ENCODE results near the gene TLN1. TPM values are rescaled to one million over a fixed set of nuclear protein-coding genes. Genes with fewer than 3 reads are reported as not detected.
A peak's percentile ranks its signal among the peaks of the same experiment; 100 is the strongest.

Gene TLN1
- total RNA-seq, 2 donors from 2014 or later, result 273 to 370 TPM

DNA sequence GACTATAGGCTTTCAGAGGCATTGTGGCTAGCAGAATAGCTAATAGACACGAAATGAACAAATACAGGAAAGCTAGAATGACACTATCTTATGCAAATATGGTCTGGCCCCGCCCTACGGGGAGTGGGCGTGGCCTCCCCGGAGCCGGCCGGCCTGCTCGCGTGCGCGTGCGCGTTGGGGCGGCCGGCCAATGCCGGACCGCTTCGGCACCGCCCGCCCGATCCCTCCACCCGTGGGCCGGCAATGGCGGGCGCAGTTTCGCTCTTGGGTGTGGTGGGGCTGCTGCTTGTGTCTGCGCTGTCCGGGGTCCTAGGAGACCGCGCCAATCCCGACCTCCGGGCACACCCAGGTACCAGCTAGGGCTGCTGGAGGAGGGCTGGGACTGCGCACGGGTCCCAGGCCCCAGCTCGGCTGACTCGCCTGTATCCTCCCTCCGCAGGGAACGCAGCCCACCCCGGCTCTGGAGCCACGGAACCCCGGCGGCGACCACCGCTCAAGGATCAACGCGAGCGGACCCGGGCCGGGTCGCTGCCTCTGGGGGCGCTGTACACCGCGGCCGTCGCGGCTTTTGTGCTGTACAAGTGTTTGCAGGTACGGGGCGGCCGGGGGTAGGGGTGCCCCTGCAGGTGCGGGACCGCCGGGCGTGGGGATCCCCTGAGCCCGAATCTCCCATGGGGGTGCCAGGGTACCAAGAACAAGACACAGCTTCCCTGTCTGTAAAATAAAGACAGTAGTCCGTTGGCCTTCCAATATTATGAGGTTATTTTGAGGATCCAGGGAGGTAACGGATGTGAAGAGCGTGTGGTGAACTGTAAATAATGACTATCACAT, 73.6 kb downstream of the TLN1 start, which contains the start of gene CCDC107:
Gene CCDC107 (plus strand): TSS at position 156 of the 831 bp plus-strand sequence. CDS start 88 bp downstream, at position 244.
- Histone ChIP-seq H3K27me3 (no peaks in the 10 kb centered on the region), H3K9me3 (no peaks in the 10 kb centered on the region), H3K27ac (peak within 1 kb of the TSS; percentile 97 to 98), H3K4me1 (peaks cover 0 to 42% of the 10 kb centered on the region in 2 donors), H3K36me3 (peaks cover 15% of the 10 kb centered on the region), H3K4me3 (peak within 1 kb of the TSS; percentile 85 to 89)
- peak; percentile 42 to 83 for TF ChIP-seq CTCF (IDR thresholded peaks at IDR 0.05)
- peak; percentile 81 for DNase-seq (ENCODE audit: low spot score)

GRCh38 chr9:35657546-35658136, 74.4 kb downstream of the TLN1 start, which contains the start of gene RMRP:
Gene RMRP (minus strand): TSS chr9:35658019.
- TF ChIP-seq CTCF (IDR thresholded peaks at IDR 0.05), result peak; percentile 12 to 22
- Histone ChIP-seq H3K4me3 (peak within 1 kb of the TSS; percentile 85 to 89), H3K27me3 (no peaks in the 10 kb centered on the region), H3K36me3 (peaks cover 15% of the 10 kb centered on the region), H3K9me3 (no peaks in the 10 kb centered on the region), H3K4me1 (peaks cover 0 to 42% of the 10 kb centered on the region in 2 donors), H3K27ac (peak within 1 kb of the TSS; percentile 97 to 98)
- DNase-seq (ENCODE audit: low spot score), result peak; percentile 99

DNA sequence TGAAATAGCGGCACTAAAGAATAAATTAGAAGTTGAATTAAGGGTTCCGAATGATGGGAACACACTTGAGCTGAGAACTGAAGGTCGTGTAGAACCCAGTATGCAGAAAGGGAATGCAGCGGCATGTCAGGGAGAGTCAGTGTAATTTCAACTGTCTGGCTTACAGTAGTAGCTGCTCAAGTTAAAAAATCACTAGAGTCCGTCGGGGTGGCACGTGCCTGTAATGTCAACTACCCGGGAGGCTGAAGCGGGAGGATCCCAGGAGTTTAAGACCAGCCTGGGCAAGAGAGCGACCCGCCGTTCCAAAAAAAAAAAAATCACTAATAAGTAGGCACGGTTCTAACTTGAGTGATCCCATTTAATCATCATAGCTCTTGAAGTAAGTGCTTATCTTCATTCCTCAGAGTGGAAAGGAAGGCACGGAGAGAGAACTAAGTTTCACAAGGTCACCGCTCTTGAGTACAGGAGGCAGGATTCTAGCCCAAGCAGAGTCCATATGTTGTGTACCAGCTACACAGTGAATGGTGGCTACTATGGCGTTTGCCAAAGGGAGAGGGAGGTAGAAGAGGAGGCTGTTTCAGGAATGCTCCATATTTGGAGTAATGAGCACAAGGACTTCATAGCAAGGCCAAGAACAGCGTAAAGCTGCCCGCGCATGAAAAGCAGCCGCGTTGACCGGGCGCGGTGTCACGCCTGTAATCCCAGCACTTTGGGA, 75.0 kb downstream of the TLN1 start:
- H3K27ac ChIP-seq, result peak overlapping the region; percentile 97 to 98
- no peak for DNase-seq (ENCODE audit: low spot score)
- peak overlapping the region; percentile 36 to 89 for H3K4me3 ChIP-seq
- no peaks in the 10 kb centered on the region for H3K27me3 ChIP-seq
- no peaks in the 10 kb centered on the region for H3K9me3 ChIP-seq
- peaks cover 0 to 42% of the 10 kb centered on the region in 2 donors for H3K4me1 ChIP-seq
- no peak for TF ChIP-seq CTCF (IDR thresholded peaks at IDR 0.05)
- peaks cover 15% of the 10 kb centered on the region for H3K36me3 ChIP-seq

DNA sequence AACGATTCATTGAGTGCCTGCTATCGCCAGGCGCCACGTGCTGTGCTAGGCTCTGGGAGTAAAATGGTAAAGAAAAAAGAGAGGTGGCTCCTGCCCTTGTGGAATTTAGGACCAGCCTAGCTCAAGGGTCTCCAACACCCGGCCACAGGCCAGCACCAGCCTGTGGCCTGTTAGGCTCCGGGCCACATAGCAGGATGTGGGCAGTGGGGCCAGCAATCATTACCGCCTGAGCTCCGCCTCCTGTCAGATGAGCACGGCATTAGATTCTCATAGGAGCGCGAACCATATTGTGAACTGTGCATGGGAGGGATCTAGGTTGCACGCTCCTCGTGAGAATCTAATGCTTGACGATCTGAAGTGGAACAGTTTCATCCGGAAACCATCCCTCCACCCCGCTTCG, 75.6 kb downstream of the TLN1 start:
- Histone ChIP-seq H3K27me3 (no peaks in the 10 kb centered on the region), H3K9me3 (no peaks in the 10 kb centered on the region), H3K27ac (peak overlapping the region in 1 of 2 donors; percentile 97), H3K4me3 (no peak overlapping the region), H3K4me1 (peaks cover 0 to 35% of the 10 kb centered on the region in 2 donors), H3K36me3 (peaks cover 15% of the 10 kb centered on the region)
- DNase-seq (ENCODE audit: low spot score), result no peak
- no peak for TF ChIP-seq CTCF (IDR thresholded peaks at IDR 0.05)

DNA sequence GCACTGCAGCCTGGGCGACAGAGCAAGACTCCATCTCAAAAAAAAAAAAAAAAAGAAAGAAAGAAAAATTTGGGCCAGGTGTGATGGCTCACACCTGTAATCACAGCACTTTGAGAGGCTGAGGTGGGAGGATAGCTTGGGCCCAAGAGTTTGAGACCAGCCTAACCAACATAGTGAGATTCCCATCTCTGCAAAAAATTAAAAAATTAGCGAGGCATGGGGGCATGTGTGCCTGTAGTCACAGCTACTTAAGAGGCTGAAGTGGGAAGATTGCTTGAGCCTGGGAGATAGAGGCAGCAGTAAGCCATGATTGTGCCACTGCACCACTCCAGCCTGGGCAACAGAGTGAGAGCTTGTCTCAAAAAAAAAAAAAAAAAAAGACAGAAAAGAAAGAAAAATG, 78.4 kb downstream of the TLN1 start:
- Histone ChIP-seq H3K27me3 (no peaks in the 10 kb centered on the region), H3K36me3 (no peaks in the 10 kb centered on the region), H3K4me1 (peaks cover 0 to 9% of the 10 kb centered on the region in 2 donors), H3K4me3 (no peak overlapping the region), H3K9me3 (no peaks in the 10 kb centered on the region), H3K27ac (no peak overlapping the region)
- DNase-seq (ENCODE audit: low spot score), result no peak
- TF ChIP-seq CTCF (IDR thresholded peaks at IDR 0.05), result no peak

All from right atrium auricular region (tissue), 2 donors.